GM21528 (cell line): ENCODE results near the gene IMMP2L.

ENCODE experiments used
- ATAC-seq: cut with Tn5 transposase; IDR thresholded peaks from one replicate; pipeline ENCODE4 v1.9.1; 2021; ENCODE audit warnings: mild to moderate bottlenecking, moderate library complexity; ENCODE audit not compliant: unreplicated experiment, low FRiP score

Gene IMMP2L

DNA sequence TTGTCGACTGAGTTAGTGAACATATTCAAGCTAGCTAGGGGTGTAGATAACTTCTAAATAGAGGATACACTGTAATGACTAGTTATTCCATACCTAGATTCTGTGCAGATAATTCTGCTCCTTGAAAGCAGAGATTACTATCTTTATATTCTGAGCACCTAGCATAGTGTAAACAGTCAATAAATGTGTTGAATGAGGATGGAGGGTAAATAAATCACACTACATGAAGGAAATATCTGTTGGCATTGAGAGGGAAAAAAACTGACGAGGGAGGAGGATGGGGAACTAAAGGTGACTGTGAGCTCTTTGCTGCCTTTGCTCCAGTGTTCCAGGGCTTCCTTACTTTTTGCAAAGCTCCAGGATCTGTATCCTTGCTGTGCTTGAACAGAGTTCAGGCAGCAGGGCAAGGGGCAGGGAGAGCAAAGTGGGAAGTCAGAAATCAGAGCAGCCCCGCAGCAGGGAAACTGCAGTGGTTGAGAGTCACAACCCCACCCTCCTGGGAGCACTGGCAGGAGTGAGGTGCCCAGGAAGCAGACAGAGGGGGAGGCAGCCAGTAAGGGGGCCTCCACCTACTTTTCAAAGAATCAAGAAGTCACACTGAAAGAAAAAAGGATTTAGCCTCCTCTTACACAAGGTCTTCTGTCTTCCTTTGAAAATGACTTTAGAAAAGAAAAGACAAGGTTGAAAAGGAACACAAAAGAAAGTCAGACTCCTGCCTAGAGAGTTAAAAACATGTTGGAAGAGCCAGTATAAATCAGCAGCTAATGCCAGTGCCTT lies 543.1 kb downstream of the IMMP2L start:
- ATAC-seq = no peak

DNA sequence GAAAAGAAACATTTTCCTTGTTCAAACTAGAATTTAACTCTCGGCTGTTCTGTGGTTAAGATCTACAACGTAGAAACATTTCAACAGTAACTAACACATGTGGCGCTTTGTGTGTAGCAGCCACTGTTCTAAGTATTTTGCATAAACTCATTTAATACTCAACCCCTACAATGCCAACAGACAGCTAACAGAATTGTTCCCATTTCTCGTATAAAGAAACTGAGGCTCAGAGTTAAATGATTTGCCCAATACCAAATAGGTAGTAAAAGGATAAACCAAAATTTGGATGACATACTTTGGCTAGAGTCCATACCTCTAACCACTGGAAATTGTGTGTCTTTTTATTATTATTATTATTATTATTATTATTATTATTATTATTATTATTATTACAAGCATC lies 543.8 kb downstream of the IMMP2L start:
- no peak for ATAC-seq

DNA sequence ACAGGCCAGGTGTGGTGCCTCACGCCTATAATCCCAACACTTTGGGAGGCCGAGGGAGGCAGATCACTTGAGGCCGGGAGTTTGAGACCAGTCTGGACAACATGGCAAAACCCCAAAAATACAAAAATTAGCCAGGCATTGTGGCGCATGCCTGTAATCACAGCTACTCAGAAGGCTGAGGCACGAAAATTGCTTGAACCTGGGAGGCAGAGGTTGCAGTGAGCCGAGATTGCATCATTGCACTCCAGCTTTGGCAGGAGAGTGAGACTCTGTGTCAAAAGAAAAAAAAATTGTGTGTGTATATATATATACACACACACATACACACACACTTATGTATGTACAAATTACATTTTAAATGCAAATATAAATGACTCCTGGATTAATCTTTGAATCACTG lies 548.2 kb downstream of the IMMP2L start:
- no peak for ATAC-seq

DNA sequence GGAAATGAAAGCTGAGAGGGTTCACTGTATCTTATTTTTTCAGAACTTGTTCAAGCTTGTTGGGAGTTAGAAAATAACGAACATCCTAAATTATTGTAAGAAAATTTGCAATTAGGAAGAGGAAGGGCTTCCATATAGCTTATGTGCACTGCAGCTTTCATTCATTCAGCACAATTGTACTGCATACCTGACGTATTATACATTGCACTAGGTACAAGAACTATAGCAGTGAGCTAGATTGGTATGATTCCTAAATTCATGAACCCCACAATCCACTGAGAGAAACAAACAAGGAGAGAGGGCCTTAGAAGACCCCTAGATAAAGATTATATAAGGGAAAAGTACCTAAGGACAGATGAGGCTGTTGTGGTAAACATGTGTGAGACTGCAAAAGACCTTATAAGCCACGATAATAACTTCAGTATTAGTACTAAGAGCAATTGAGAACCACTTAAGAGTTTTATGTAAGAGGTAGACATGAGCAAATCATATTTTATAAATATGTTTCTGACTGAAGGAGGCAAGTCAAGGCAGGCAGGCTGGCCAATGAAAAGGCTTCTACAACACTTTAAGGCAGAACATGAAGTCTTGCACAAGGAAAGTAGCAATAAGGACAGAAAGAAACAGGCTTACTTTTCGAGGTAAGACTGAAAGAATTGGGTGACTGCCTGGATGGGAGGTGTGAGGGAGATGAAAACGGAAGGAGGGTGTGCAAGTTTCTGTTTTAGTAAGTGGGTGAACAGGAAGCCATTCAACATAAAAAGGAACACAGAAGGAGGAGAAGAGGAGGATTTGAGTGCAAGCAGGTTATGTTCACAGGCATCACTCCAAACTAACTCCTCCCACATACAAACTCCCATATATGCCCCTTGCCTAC lies 549.3 kb downstream of the IMMP2L start:
- ATAC-seq = peak; percentile 99

DNA sequence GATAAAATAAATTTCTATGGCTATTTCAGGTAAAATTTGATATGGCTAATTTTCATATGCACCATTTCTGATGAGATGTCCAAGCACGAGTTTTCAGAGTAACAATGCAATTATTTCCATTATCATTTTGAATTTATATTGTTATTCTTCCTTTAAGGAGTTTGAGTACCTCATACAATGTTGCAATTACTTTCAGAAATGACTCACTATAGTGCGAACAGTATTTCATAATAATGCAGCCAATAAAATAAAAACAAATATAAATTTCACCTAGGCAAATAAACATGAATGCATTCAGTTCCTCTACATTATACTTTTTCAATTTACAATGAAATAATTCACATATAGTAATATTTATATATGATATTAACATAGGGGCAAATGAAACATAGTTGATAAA lies 550.1 kb downstream of the IMMP2L start:
- ATAC-seq = no peak

DNA sequence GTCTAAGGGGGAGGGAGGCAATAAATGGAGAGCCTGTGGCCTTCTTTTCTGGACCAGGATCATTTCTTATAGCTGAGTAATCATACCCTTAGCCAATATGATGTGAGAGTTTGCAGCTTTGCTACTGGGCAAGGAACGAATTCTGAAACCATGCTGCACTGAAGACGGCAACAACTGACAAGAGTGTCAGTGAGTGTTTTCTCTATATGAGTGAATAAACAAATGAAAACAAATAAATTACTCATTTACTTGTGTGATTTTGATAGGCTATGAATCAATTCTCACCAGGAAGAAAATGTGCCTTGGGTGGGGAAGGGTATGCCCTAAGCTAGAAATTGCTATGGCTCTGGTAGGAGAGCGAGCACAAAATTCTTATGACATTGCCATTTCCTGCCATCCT lies 550.8 kb downstream of the IMMP2L start:
- ATAC-seq = no peak

DNA sequence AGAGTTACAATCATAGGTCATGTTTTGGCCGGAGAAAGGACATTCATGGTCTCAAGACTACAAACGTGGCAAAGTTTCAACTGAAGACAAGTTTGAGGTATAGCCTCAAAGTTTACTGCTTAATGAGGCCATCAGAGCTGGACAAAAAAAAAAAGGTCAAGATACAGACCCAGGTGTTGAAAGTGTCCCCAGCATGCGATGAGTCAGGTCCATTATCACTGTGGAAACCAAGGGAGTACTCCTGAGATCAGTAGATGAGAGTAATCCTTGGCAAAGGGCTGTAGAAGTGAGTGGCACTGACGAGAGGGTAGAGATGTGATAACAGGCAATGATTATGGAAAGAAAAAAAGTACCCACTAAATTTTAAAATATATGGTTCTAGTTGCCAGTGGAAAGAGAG lies 551.5 kb downstream of the IMMP2L start:
- ATAC-seq = no peak

DNA sequence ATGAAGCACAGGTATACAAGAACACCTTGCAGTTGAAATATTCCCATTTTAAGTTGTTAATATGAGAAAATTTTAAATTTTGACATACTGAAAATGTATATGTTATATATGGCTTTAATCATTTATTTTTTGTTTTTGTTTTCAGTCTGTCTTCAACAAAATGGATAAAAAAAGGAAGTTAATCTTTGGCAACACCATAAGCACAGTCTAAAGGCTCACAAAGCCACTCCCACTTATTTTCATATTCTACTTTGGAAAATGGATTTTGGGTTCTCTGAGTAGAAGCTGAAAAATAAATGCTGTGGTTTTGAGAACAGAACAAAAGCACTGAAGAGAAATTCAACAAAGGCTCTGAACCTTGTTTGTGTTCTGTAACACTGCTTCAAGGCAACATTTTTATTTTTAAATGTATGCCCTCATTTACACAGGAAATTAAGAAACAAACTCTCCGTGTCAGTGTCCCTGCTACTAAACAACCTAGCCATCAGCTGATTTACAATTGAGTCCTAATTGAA lies 552.7 kb downstream of the IMMP2L start:
- ATAC-seq = no peak

DNA sequence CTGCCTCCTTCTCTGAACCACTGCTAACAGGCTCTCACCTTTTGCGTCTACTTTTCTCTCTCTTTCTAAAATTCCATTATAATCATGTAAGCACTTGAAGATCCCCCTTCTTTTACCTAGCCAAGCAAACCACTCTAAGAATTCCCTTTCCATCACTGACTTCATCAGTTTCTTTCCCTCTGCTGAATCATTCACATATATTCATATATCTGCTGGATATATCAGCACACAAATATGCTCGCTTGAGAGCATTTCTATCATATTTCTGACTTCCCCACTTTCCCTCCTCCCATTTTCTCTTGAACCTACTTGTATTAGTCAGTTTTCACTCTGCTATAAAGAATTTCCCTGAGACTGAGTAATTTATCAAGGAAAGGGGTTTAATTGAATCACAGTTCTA lies 555.6 kb downstream of the IMMP2L start:
- ATAC-seq = no peak

DNA sequence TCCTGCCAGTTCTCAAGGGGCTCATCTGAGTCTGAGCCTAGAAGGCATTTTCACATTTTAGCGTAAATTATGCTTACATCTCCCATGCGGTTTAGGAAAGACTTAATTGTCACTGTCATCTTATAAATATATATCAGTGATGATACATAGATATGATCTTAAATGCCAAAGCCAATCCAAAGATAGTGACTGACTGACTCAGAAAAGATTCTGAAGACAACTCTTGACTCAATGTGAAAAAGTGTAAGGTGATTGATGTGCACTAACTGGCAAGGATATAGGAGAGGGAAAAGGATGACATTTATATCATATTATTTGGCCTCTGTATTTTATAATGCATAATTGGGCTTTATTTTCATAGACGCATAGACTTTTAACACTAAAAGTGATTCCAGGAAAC lies 556.3 kb downstream of the IMMP2L start:
- no peak for ATAC-seq

DNA sequence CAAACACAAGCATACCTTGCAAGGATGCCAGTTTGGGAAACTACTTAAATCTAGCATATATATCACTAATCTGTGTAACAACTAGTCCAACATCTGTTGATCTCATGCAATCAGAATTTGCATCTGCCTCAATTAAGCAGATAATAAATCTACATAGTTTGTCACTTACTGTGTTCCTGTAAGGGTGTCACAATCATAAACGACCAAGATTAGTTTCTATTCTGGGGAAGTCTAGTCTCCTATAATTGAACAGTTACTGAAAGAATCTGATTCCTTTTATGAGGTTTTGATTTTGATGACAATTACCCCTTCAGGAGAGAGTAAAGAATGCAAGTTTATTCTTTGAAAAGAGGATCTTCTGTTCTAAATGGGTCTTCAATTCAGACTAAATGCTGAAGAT lies 556.8 kb downstream of the IMMP2L start:
- no peak for ATAC-seq

DNA sequence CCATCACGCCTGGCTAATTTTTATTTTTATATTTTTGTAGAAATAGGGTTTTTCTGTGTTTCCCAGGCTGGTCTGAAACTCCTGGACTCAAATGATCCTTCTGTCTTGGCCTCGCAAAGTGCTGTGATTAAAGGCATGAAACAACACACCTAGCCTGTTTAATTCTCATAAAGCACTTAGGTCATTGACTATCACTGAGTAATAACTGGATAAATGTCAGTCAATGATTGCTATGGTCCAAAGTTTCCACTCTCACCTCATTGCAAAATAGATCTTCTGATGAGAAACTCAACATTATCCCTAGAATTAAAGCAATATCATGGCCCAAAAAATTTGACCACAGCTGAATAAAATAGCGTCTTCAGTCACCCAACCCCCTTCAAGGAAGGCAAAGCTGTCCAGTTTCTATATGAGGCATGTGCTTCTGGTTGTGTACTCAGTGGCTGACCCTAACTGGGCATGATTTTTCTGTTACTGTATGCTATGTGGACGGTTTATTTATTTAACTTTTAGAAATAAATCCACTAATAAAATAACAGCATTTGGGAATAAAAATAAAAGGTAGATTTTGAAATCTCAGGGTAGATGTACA lies 557.9 kb downstream of the IMMP2L start:
- no peak for ATAC-seq

DNA sequence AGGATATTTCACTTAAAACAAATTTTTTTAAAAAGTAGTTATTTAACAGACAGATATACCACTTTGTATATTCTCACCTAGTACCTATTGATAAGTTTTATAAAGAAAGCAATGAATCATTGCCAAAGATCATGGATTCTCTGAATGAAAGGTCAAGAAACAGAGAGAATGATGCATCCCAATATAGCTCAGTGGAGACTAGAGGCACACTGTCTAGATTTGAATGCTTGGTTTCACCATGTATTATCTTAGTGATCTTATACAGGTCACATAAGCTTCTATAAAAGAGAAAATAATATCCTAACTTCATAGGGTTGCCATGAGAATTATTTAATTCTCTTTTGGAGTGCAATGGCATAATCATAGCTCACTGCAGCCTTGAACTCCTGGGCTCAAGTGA lies 558.4 kb downstream of the IMMP2L start:
- no peak for ATAC-seq

DNA sequence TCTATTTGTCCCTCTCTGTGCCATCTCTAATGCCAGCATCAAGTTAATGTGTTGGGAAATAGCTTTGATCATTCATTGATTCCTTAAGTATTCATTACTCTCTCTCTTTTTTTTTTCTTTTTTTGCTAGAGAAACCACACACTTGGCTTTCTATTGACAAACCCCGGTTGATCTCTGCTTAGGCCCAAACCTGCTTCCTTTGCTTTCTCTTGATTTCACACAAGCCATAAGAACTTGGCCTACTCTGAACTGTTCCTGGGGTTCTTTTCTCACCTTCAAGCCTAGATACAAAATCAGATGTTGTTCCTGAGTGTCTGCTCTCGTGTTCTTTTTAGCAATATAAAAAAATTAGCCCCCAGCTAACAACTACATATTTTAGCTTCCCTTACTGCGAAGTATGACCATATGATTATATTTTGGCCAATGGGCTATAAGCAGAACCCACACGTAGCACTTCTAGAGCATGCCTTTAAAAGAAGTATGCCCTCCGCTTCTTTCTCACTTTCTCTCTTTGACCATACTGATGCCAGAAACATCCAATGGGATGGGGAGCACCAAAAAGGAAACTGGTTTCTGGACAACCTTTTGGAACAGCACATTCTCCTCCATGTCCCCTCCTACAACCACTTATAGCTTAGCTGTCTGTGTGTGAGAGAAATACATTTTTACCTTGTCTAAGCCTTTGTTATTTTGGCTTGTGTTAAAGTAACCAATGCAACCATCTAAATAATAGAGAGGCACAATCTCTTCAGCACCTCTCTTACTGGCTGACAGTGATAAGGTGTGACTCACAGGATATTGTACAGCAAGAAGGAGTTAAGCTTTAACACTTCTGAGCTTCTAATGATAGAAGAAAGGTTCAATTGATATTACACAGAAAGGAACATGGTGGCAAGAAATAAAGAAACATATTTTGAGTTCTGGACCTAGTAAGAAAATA lies 568.0 kb downstream of the IMMP2L start:
- ATAC-seq = no peak

DNA sequence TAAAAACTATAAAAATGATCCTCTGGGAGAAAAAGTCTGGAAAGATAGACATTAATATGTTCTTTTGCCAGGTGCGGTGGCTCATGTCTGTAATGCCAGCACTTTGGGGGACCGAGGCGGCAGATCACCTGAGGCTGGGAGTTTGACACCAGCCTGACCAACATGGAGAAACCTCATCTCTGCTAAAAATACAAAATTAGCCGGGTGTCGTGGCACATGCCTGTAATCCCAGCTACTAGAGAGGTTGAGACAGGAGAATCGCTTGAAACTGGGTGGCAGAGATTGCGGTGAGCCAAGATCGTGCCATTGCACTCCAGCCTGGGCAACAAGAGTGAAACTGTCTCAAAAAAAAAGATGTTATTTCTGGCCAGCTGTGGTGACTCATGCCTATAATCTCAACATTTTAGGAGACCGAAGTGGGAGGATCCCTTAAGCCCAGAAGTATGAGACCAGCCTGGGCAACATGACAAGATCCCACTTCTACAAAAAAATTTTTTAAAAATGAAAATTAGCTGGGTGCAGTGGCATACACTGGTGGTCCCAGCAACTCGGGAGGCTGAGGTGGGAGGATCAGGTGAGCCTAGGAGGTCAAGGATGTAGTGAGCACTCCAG lies 573.3 kb downstream of the IMMP2L start:
- no peak for ATAC-seq

DNA sequence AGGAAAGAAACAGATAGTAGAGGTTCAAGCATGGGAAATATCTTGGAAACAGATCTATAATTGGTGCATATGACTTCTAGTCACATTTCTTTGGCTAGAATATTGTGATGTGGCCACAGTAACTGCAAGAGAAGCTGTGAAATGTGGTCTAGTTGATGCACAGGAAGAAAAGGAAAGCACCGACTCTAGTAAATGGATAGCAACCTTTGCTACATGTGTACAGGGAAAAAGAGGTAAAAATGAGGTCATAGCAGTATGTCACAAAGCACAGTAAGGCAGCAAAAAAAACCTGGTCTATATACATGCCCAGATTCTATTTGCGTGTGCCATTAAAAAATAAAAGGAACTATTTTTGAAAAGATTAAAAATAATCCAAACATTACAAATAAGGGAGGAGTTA lies 573.9 kb downstream of the IMMP2L start:
- no peak for ATAC-seq

DNA sequence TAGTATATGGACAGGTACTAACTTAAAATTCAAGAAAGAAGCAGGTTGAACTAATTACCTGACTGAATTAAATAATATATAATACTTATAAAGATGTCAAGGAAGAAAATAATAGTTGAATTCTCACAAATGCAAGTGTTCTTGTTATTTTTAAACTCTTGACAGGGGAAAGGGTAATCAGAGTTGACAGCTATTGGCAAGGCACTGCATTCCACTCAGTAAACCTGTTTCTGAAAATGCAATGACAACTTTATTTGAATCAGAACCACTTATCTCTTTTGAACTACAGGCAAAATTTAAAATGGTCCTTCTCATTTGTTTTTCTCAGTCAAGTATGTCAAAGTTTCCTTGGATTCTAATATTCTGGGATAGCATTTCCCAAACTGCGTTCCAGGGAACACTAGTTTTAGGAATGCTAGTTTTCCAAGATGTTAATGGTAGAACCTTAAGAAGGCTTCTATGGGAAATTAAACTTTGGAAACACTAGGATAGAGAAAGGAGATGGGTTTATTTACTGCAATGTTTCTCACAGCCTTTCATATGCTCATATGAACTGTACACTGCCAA lies 575.1 kb downstream of the IMMP2L start:
- no peak for ATAC-seq

DNA sequence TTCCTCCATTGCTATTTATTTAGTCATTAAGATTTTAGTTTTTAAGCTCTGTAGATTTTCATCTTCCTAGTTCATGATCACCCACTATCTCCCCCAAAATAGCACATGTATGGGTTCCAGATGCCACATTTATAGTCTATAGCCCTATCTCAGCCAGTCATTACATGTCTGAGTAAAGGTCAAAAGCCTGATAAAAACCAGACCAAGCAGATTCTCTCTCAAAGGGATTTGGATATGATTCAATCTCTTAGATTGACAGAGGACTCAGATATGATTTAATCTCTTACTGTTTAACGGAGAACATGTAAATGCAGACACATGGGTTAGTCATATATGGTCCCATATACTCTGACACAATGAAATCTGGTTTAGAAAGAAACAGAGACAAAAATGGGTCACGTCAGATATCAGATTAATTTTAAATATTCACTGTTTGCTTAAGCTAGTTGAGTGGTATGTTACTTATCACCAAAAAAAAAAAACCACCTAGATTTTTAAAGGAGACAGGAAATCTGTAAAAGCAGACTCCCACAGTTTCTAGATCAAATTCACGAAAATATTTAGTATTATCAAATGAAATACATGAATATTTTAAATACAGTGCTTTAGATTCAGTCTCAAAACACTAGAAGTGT lies 578.4 kb downstream of the IMMP2L start:
- ATAC-seq = no peak

DNA sequence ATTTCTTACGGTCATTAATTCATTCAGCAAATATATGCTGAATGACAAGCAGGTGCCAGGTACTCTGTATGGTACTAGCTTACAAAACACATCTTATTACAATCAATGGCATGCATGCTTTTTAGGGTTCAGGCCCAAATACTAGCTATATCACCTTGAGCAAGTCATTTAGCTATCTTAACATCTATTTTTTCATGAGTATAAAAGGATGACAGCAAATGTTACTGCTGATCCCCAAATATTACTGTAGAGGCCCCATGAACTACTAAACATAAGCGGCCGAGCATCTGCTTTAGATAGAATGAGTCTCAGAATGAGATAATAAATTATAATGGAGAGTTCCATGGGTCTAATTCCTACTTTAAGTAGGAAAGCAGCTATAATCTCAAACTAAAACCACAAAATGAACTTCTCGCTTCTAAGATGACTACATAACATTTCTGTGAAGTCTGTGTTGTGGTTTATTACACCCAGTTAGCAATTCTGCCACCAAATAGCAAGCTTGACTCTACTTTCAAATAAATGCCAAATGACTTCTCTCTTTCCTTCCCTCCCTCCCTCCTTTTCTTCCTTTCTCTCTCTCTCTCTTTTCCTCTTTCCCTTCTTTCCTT lies 585.1 kb downstream of the IMMP2L start:
- no peak for ATAC-seq
